HG03045 (cell line): Measurements from ENCODE around the gene TTLL6.
"Not testable (repeated sequence)": the region's sequence is repeated elsewhere in the genome, so short reads cannot be mapped to it uniquely, and the experiment has no call there.

Source experiments
- ATAC-seq: cut with Tn5 transposase; IDR thresholded peaks from one replicate; pipeline ENCODE4 v1.9.1; 2021; ENCODE audit warnings: mild to moderate bottlenecking, moderate library complexity; ENCODE audit not compliant: unreplicated experiment

The TTLL6 gene

GRCh38 chr17:48816774-48817590 lies at the start of gene TTLL6:
Gene TTLL6 (minus strand): TSS chr17:48817229. CDS start chr17:48817072, 157 bp downstream.
- ATAC-seq: peak; percentile 74

DNA sequence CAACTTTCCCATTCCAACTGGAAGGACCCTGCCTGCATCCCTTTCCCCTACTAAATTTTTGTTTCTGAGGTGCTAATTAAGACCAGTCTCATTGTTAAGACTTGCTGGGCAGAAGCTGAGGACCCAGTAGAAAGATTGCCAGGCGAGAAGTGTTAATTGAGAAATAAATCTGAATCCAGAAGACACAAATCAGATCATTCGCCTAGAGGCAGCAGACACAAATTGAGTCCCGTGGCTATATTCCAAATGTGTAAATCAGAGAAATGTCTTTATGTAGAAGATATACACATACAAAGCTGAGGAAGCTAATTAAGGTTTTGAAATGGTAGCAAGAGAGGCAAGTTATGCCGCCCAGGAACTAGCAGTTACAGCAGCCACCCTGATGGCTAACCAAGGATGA lies 43.4 kb upstream of the TTLL6 start:
- ATAC-seq: no peak

GRCh38 chr17:48860034-48860433 lies 43.0 kb upstream of the TTLL6 start:
- no peak for ATAC-seq

GRCh38 chr17:48856122-48856821 lies 39.2 kb upstream of the TTLL6 start:
- no peak for ATAC-seq

DNA sequence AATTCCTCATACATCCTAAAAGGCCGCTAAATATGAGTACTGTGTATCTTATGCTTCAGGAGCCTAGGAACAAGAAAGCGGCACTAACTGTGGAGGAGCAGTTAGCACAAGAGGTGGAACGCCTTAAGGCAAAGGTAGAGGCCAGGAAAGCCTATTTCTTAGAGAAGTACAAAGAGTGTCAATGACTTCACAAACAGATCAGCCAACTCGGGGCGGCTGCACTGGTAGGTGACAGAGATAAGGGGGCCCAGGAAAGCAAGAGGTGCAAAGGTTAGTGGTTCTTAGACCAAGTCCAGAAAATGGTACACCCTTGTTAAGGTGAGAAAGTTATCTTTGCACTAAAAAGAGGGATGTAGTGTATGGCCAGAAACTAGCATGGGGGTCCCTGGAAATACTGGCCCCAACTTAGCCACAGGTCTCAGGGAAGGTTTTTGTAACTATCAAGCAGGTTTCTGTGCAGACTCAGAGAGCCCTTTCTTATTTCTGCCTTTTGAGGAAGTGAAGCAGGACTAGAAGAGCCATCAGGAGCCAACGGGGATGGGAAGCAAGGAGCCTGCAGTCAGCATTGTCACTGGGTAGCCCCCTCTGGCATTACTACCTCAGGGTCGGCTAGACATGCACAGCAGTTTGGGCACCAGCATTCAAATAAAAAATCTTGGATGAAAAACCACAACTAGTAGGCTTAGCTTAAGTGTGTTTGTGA lies 37.9 kb upstream of the TTLL6 start:
- no peak for ATAC-seq

- ATAC-seq: no peak
These were observed 33.8 kb upstream of the TTLL6 start for GRCh38 chr17:48850792-48851323.

DNA sequence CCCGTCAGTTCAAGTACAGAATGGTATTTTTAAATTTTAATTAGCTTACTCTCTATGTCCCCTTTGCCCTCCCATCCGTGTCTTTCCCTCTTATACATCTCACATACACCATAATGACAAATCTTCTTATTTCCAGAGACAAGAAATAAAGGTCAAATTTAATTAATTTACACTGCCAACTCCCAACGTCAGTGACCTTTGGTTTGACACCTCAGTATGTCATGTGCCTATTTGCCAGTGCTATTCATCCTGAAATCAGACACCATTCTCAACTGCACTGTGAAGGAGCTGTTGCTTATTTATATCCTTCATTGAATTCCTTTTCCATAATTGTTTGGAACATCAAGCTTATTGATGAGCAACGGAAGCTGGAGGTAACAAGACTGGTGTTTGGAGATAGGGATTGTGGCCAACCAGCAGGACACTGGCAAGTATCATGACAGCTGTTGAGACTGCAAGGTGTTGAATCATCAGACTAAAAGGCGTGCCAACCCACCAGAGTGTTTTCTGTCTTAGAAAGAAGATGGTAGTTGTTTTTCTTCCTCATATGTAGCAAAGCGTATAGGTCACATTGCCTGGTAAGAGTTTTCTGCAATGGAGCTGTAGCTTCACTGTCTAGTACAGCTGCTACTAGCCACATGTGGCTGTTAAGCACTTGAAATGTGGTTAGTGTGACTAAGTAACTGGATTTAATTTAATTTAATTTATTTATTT lies 26.3 kb upstream of the TTLL6 start:
- no peak for ATAC-seq

GRCh38 chr17:48842746-48843145 lies 25.7 kb upstream of the TTLL6 start:
- no peak for ATAC-seq

DNA sequence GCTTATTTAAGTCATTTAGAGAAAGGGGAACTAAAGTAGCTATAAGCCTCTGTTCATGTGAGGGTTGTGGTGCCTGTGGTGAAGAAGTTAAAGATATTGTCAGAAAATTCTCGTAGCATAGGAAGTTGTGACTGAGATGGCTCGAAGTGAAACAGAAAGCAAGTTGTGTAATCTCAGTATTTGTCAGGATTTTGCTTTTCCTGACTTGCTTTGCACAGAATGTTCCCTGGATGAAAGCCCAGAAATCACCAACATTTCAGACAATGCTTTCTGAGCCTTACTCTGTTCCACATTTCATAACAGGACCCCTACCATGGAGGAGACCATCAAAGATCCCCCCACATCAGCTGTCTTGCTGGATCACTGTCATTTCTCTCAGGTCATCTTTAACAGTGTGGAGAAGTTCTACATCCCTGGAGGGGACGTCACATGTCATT lies 24.4 kb upstream of the TTLL6 start:
- peak; percentile 68 for ATAC-seq

- ATAC-seq: no peak
These were observed 23.4 kb upstream of the TTLL6 start for GRCh38 chr17:48840441-48840840.

GRCh38 chr17:48837458-48837857 lies 20.4 kb upstream of the TTLL6 start:
- ATAC-seq: not testable (repeated sequence)

GRCh38 chr17:48835971-48836370 lies 18.9 kb upstream of the TTLL6 start:
- ATAC-seq: no peak

GRCh38 chr17:48834973-48835372 lies 17.9 kb upstream of the TTLL6 start:
- no peak for ATAC-seq

- no peak for ATAC-seq
These were observed 14.5 kb upstream of the TTLL6 start for GRCh38 chr17:48831549-48831883.

DNA sequence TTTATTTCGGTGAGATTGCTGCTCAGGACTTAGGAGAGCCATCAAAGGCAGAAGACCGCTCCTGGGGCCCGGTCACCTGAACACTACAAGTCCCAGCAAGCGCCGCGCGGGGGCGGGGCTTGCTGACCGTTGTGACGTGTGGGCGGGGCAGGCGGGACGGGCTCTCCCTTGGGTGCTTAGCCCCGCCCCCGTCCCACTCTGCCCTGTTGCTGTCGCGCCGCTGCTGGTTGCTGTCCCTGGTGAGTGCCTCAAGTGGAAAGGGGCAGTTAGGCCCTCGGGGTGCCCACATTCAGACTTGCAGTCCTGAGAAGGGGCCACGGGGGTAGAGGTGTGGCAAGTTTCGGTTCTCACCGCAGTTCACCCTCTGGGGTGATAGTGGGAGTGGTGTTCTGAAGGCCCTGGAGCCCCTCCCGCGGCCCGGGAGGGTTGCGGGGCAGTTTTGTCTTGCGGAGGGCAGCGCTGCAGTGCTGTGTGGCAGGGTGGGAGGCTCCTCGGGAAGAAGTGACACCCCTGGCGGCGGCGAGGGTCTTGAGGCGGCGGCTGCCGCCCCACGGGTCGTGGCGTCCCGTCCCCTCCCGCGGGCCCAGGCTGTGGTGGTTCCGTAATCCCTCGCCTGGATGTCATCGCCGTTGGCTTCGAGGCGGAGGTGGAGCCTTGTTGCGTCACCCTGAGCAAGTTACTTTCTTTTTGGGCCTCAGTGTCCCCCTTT lies 14.0 kb upstream of the TTLL6 start, which contains the start of gene CALCOCO2:
Gene CALCOCO2, plus strand, starts transcription at position 196 of the 709 bp plus-strand sequence. CDS start 10,673 bp downstream, outside the sequence.
- ATAC-seq: peak; percentile 86

- ATAC-seq: no peak
These were observed 8.7 kb upstream of the TTLL6 start for GRCh38 chr17:48825446-48826381.

DNA sequence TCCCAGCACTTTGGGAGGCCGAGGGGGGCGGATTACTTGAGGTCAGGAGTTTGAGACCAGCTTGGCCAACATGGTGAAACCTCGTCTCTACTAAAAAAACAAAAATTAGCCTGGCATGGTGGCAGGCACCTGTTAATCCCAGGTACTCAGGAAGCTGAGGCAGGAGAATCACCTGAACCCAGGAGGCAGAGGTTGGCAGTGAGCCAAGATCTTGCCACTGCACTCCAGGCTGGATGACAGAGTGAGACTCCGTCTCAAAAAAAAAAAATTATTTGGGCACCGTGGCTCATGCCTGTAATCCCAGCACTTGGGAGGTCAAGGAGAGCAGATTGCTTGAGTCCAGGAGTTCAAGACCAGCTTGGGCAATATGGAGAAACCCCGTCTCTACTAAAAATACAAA lies 3.9 kb upstream of the TTLL6 start:
- not testable (repeated sequence) for ATAC-seq

- no peak for ATAC-seq
These were observed 2.4 kb upstream of the TTLL6 start for GRCh38 chr17:48819466-48819865.

- ATAC-seq: no peak
These were observed 1.4 kb upstream of the TTLL6 start for GRCh38 chr17:48818361-48818841.
